Loucy (cell line): ENCODE results near the gene SECTM1.

ENCODE experiments used
- H2AFZ ChIP-seq: fragments of 200-600 bp; sonication (generic); 2 replicates; pipeline ENCODE4 v1.6.0; 2016; ENCODE audit warnings: antibody characterized with exemption, mild to moderate bottlenecking, low read length, moderate library complexity
- H3F3A ChIP-seq: fragments of 200-600 bp; 2 replicates; pipeline ENCODE4 v1.6.0; 2016; ENCODE audit warnings: antibody characterized with exemption, low read depth, mild to moderate bottlenecking
- H3K27me3 ChIP-seq: fragments of 200-600 bp; sonication (generic); 2 replicates; pipeline ENCODE4 v1.6.1; 2014; ENCODE audit warnings: low read length, mild to moderate bottlenecking; ENCODE audit not compliant: insufficient read depth, poor library complexity, severe bottlenecking
- H3K36me3 ChIP-seq: fragments of 200-600 bp; sonication (generic); 2 replicates; pipeline ENCODE4 v1.6.1; 2016; ENCODE audit warnings: low read length; ENCODE audit not compliant: insufficient read depth
- H3K4me1 ChIP-seq: fragments of 200-600 bp; sonication (generic); 2 replicates; pipeline ENCODE4 v1.5.1; 2014; ENCODE audit warnings: low read length, mild to moderate bottlenecking; ENCODE audit not compliant: insufficient read depth, poor library complexity, severe bottlenecking
- H3K4me2 ChIP-seq: fragments of 200-600 bp; sonication (generic); 2 replicates; pipeline ENCODE4 v1.6.0; 2014; ENCODE audit warnings: antibody characterized with exemption, low read length, low read depth, mild to moderate bottlenecking; ENCODE audit not compliant: poor library complexity, severe bottlenecking
- H3K4me3 ChIP-seq: fragments of 200-600 bp; sonication (generic); 2 replicates; pipeline ENCODE4 v1.5.1; 2014; ENCODE audit warnings: low read length, mild to moderate bottlenecking, mixed read lengths; ENCODE audit not compliant: poor library complexity, severe bottlenecking
- H3K79me2 ChIP-seq: fragments of 200-600 bp; sonication (generic); 2 replicates; pipeline ENCODE4 v1.6.1; 2014; ENCODE audit warnings: low read length; ENCODE audit not compliant: insufficient read depth
- H3K9ac ChIP-seq: fragments of 200-600 bp; sonication (generic); 2 replicates; pipeline ENCODE4 v1.6.0; 2014; ENCODE audit warnings: mild to moderate bottlenecking, low read depth, low read length, moderate library complexity; ENCODE audit not compliant: poor library complexity, severe bottlenecking
- H3K9me2 ChIP-seq: fragments of 200-600 bp; sonication (generic); replicated peaks from 2 replicates; pipeline ENCODE4 v1.6.1; 2016; ENCODE audit warnings: low read depth, low read length, mixed read lengths
- H3K9me3 ChIP-seq: fragments of 200-600 bp; sonication (generic); 2 replicates; pipeline ENCODE4 v1.6.1; 2014; ENCODE audit warnings: mild to moderate bottlenecking, antibody characterized with exemption, low read length, low read depth; ENCODE audit not compliant: insufficient read depth
- H4K20me1 ChIP-seq: fragments of 200-600 bp; sonication (generic); 2 replicates; pipeline ENCODE4 v1.6.0; 2014; ENCODE audit warnings: antibody characterized with exemption, low read length, mild to moderate bottlenecking; ENCODE audit not compliant: insufficient read depth, poor library complexity, severe bottlenecking
- CTCF ChIP-seq: fragments of 200-600 bp; sonication (generic); conservative IDR thresholded peaks from 2 replicates; pipeline ENCODE4 v1.5.1; 2014; ENCODE audit warnings: mild to moderate bottlenecking, antibody characterized with exemption, low read length
- EZH2phosphoT487 ChIP-seq: fragments of 200-600 bp; IDR thresholded peaks from 2 replicates; pipeline ENCODE4 v1.6.1; 2018; ENCODE audit warnings: antibody characterized with exemption, mild to moderate bottlenecking, moderate library complexity, borderline replicate concordance

SECTM1 gene

GRCh38 chr17:82298538-82299421 lies 34.8 kb downstream of the SECTM1 start:
- H3K36me3 ChIP-seq, result no peaks in the 10 kb centered on the region
- H3K27me3 ChIP-seq, result no peaks in the 10 kb centered on the region
- H3K4me1 ChIP-seq, result peaks cover 80% of the 10 kb centered on the region
- peaks cover 10% of the 10 kb centered on the region; the same call in 1 of the 2 replicates for H3K79me2 ChIP-seq
- peak overlapping the region; percentile 58; the same call in 1 of the 2 replicates for H2AFZ ChIP-seq
- no peaks in the 10 kb centered on the region for H3K9me3 ChIP-seq
- peak overlapping the region; percentile 81 for H3K4me3 ChIP-seq
- H3K9ac ChIP-seq, result peak overlapping the region; percentile 93
- H4K20me1 ChIP-seq, result peaks cover 3% of the 10 kb centered on the region
- H3K4me2 ChIP-seq, result peak overlapping the region; percentile 99
- peaks cover 13% of the 10 kb centered on the region for H3F3A ChIP-seq
- TF ChIP-seq EZH2phosphoT487 (no peak), CTCF (no peak)
- H3K9me2 ChIP-seq, result no peaks in the 10 kb centered on the region

DNA sequence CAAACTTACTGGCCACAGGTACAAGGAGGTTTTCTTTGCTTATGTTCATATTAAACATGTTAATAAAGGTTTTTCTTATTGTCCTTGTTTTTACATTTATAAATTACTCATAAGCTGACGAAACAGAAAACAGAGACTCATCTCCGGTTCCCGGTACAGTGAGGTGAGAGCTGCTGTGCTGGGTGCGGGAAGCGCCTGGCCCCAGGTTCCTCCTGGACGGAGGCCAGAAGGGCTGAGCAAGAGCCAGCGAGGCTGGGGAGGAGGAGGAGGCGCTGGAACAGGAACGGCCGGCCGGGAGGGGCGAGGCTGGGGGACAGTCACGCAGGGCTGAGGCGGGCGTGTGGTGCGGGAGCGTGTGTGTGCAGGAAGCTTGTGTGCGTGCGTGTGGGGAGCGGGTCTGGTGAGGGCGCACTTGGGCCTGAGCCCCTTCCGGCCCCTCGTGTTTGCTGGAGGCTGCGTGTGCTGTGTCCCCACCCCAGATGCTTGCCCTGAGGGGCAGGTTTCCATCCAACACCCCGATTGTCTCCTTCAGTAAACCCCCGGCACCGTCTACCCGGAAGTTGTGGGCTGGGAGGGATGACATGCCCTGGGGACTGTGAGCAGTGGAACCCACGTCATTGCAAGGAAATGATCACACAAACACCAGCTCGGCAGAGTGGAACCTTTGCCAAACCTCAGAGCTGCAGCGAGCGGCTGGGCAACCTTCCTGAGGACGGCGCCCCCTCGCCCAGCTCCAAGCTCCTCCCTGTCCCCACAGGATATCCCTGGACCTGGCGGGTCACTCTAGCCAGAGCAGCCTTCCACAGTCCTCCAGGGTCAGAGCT lies 35.6 kb downstream of the SECTM1 start:
- H3K4me2 ChIP-seq, result peak overlapping the region; percentile 99
- H3K27me3 ChIP-seq, result no peaks in the 10 kb centered on the region
- peak overlapping the region; percentile 81 for H3K4me3 ChIP-seq
- peaks cover 14% of the 10 kb centered on the region for H3F3A ChIP-seq
- H3K9me3 ChIP-seq, result no peaks in the 10 kb centered on the region
- peaks cover 13% of the 10 kb centered on the region for H3K79me2 ChIP-seq
- no peaks in the 10 kb centered on the region for H3K36me3 ChIP-seq
- TF ChIP-seq CTCF (no peak), EZH2phosphoT487 (no peak)
- H3K9me2 ChIP-seq, result no peaks in the 10 kb centered on the region
- peak overlapping the region; percentile 58 for H2AFZ ChIP-seq
- peaks cover 76% of the 10 kb centered on the region for H3K4me1 ChIP-seq
- peaks cover 6% of the 10 kb centered on the region for H4K20me1 ChIP-seq
- peak overlapping the region; percentile 93 for H3K9ac ChIP-seq

GRCh38 chr17:82297280-82297713 lies 36.3 kb downstream of the SECTM1 start:
- H2AFZ ChIP-seq, result peak overlapping the region; percentile 58
- peaks cover 69% of the 10 kb centered on the region for H3K4me1 ChIP-seq
- H3K9ac ChIP-seq, result peak overlapping the region; percentile 93
- H3K27me3 ChIP-seq, result no peaks in the 10 kb centered on the region
- no peaks in the 10 kb centered on the region for H3K9me2 ChIP-seq
- peak overlapping the region; percentile 99 for H3K4me2 ChIP-seq
- H3K4me3 ChIP-seq, result peak overlapping the region; percentile 81
- H3F3A ChIP-seq, result peaks cover 14% of the 10 kb centered on the region
- peaks cover 6% of the 10 kb centered on the region for H4K20me1 ChIP-seq
- no peaks in the 10 kb centered on the region for H3K9me3 ChIP-seq
- no peaks in the 10 kb centered on the region for H3K36me3 ChIP-seq
- TF ChIP-seq EZH2phosphoT487, result no peak
- no peak for TF ChIP-seq CTCF
- peaks cover 7% of the 10 kb centered on the region for H3K79me2 ChIP-seq
